ENCODE measurements around the gene WNT16. TPM values are rescaled to one million over a fixed set of nuclear protein-coding genes. Genes with fewer than 3 reads are reported as not detected.
A peak's percentile ranks its signal among the peaks of the same experiment; 100 is the strongest.

Gene WNT16
- total RNA-seq, 1 experiment from 2014 or later = not detected

DNA sequence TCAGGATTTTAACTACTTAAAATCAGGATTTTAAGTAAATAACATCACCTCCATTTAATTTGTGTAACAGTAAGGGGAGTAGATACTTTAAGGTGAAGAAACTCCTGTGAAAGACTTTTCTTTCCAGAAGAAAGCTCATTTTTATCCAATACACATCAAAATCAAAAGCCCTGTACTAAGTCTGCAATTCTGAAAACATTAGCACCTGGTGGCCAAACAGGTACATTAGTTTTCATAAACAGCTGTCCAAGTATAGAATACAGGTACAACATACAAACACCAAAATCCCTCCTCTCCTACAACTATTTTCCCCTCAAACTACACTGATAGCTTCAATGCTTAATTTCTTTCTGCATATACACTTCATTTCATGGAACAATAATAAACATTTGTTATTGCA, 44.4 kb downstream of the WNT16 start:
- Histone ChIP-seq H3K27me3 (ENCODE audit: low read length) (no peaks in the 10 kb centered on the region), H3K9me3 (ENCODE audit: low read length) (no peaks in the 10 kb centered on the region), H3K9ac (ENCODE audit: low read length) (no peak overlapping the region), H3K9me2 (replicated peaks; ENCODE audit: low read length) (no peaks in the 10 kb centered on the region), H3K4me3 (ENCODE audit: low read length) (no peak overlapping the region), H3K36me3 (ENCODE audit: low read depth, low read length) (peaks cover 23% of the 10 kb centered on the region), H3F3A (ENCODE audit: low read length, unreplicated experiment) (no peaks in the 10 kb centered on the region), H3K4me1 (ENCODE audit: insufficient read depth, low read length) (peaks cover 9% of the 10 kb centered on the region), H2AFZ (ENCODE audit: low read length) (no peak overlapping the region), H4K20me1 (ENCODE audit: low read length) (no peaks in the 10 kb centered on the region), H3K4me2 (ENCODE audit: low read length) (no peak overlapping the region), H3K27ac (ENCODE audit: low read length) (no peak overlapping the region), H3K79me2 (ENCODE audit: low read length) (no peaks in the 10 kb centered on the region)
- peak; percentile 40; the same call in 1 of the 2 replicates for ATAC-seq
- no peak for DNase-seq
- BruUV-seq (replicated peaks) = no TSS peak
- TF ChIP-seq, protein P1, sequence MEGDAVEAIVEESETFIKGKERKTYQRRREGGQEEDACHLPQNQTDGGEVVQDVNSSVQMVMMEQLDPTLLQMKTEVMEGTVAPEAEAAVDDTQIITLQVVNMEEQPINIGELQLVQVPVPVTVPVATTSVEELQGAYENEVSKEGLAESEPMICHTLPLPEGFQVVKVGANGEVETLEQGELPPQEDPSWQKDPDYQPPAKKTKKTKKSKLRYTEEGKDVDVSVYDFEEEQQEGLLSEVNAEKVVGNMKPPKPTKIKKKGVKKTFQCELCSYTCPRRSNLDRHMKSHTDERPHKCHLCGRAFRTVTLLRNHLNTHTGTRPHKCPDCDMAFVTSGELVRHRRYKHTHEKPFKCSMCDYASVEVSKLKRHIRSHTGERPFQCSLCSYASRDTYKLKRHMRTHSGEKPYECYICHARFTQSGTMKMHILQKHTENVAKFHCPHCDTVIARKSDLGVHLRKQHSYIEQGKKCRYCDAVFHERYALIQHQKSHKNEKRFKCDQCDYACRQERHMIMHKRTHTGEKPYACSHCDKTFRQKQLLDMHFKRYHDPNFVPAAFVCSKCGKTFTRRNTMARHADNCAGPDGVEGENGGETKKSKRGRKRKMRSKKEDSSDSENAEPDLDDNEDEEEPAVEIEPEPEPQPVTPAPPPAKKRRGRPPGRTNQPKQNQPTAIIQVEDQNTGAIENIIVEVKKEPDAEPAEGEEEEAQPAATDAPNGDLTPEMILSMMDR (conservative IDR thresholded peaks at IDR 0.05; ENCODE audit: low read depth, low read length) = peak; percentile 31; the same call in 1 of the 2 replicates
- TF ChIP-seq EZH2 (IDR thresholded peaks at IDR 0.05; ENCODE audit: low read length, unreplicated experiment) = no peak
- intact Hi-C loops (cut with micrococcal nuclease) = no loop called here
- ChIA-PET POLR2A (ENCODE audit: unreplicated experiment) (interaction anchor here (0.6 to 0.7 kb wide), 3 partner anchors 23 to 581 kb away, joined by 3 to 5 read pairs (median 3); partner anchors contain the start of gene FAM3C), CTCF (interaction anchor here (0.6 to 0.7 kb wide), 2 partner anchors 157 to 174 kb away, joined by 3 read pairs; no protein-coding TSS in a partner anchor)

GRCh38 chr7:121376979-121377378, 48.2 kb downstream of the WNT16 start:
- Histone ChIP-seq H3K27me3 (ENCODE audit: low read length) (no peaks in the 10 kb centered on the region), H3K4me3 (ENCODE audit: low read length) (no peak overlapping the region), H3K27ac (ENCODE audit: low read length) (no peak overlapping the region), H3K9me2 (replicated peaks; ENCODE audit: low read length) (no peaks in the 10 kb centered on the region), H3K4me1 (ENCODE audit: insufficient read depth, low read length) (no peaks in the 10 kb centered on the region), H3K4me2 (ENCODE audit: low read length) (no peak overlapping the region), H3K9ac (ENCODE audit: low read length) (no peak overlapping the region), H3K9me3 (ENCODE audit: low read length) (no peaks in the 10 kb centered on the region), H3K79me2 (ENCODE audit: low read length) (peaks cover 4% of the 10 kb centered on the region; the same call in 1 of the 2 replicates), H2AFZ (ENCODE audit: low read length) (no peak overlapping the region), H4K20me1 (ENCODE audit: low read length) (no peaks in the 10 kb centered on the region), H3K36me3 (ENCODE audit: low read depth, low read length) (peaks cover 24% of the 10 kb centered on the region), H3F3A (ENCODE audit: low read length, unreplicated experiment) (no peaks in the 10 kb centered on the region)
- no peak for TF ChIP-seq EZH2 (IDR thresholded peaks at IDR 0.05; ENCODE audit: low read length, unreplicated experiment)
- TF ChIP-seq EZH2phosphoT487 (IDR thresholded peaks at IDR 0.05; ENCODE audit: borderline replicate concordance, low read length) = no peak
- TF ChIP-seq, protein P1 (conservative IDR thresholded peaks at IDR 0.05; ENCODE audit: low read depth, low read length) = no peak
- CTCF ChIA-PET = no interaction called here
- DNase-seq (no peak), ATAC-seq (no peak)
- no TSS peak for BruUV-seq (replicated peaks)
- POLR2A ChIA-PET (ENCODE audit: unreplicated experiment) = no interaction called here
- intact Hi-C loops (cut with micrococcal nuclease) = no loop called here

GRCh38 chr7:121379930-121380329, 51.1 kb downstream of the WNT16 start:
- peaks cover 29% of the 10 kb centered on the region for H3K36me3 ChIP-seq (ENCODE audit: low read depth, low read length)
- no peaks in the 10 kb centered on the region for H4K20me1 ChIP-seq (ENCODE audit: low read length)
- intact Hi-C loops (cut with micrococcal nuclease) = no loop called here
- H3K4me2 ChIP-seq (ENCODE audit: low read length) = no peak overlapping the region
- no peak overlapping the region for H3K4me3 ChIP-seq (ENCODE audit: low read length)
- peaks cover 33% of the 10 kb centered on the region for H3K79me2 ChIP-seq (ENCODE audit: low read length)
- TF ChIP-seq EZH2phosphoT487 (IDR thresholded peaks at IDR 0.05; ENCODE audit: borderline replicate concordance, low read length) = no peak
- TF ChIP-seq, protein P1 (conservative IDR thresholded peaks at IDR 0.05; ENCODE audit: low read depth, low read length) = no peak
- TF ChIP-seq EZH2 (IDR thresholded peaks at IDR 0.05; ENCODE audit: low read length, unreplicated experiment) = no peak
- no peak overlapping the region for H3K27ac ChIP-seq (ENCODE audit: low read length)
- no peaks in the 10 kb centered on the region for H3F3A ChIP-seq (ENCODE audit: low read length, unreplicated experiment)
- no peak overlapping the region for H2AFZ ChIP-seq (ENCODE audit: low read length)
- ChIA-PET CTCF (interaction anchor here (0.6 kb wide), 1 partner anchor 167 kb away, joined by 5 read pairs; no protein-coding TSS in a partner anchor), POLR2A (ENCODE audit: unreplicated experiment) (no interaction called here)
- 0 out of 2 replicates have a peak, but pooled peaks cover 3% of the 10 kb centered on the region for H3K4me1 ChIP-seq (ENCODE audit: insufficient read depth, low read length)
- no TSS peak for BruUV-seq (replicated peaks)
- ATAC-seq (no peak), DNase-seq (no peak)
- no peaks in the 10 kb centered on the region for H3K9me2 ChIP-seq (replicated peaks; ENCODE audit: low read length)
- no peak overlapping the region for H3K9ac ChIP-seq (ENCODE audit: low read length)
- H3K27me3 ChIP-seq (ENCODE audit: low read length) = no peaks in the 10 kb centered on the region
- H3K9me3 ChIP-seq (ENCODE audit: low read length) = no peaks in the 10 kb centered on the region

Measured in PC-3 (cell line).